ENCODE measurements around the gene LMOD1. TPM values are rescaled to one million over a fixed set of nuclear protein-coding genes. Genes with fewer than 3 reads are reported as not detected.
"Not testable (repeated sequence)": the region's sequence is repeated elsewhere in the genome, so short reads cannot be mapped to it uniquely, and the experiment has no call there.

The LMOD1 gene
- total RNA-seq, 1 donor = not detected

DNA sequence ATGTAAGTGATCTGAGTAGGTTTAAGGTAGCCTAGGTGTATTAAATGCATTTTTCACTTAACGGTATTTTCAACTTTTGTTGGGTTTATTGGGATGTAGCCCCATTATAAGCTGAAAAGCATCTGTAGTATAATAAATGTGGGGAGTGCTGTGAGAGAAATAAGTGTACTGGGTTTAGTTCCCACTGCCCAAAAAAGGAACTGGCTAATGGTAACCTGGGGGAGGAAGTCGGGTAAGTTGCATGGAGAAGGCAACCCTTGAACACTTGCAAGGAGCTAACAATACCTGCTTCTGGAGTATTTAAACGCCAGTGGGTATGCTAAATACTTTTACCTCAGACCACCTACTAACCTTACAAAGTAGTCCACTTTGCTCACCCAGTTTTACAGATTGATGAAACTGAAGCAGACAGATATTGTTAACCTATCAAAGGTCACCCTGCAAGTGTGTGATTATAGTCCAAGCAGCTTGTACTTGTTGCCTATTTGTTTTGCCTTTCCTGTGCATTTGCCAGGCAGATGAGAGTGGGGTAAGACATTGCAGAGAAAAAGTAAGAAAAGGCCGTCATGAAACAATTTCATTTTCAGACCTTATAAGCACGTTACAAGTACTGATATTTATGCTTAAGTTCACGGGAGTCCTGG lies 65.3 kb downstream of the LMOD1 start:
- no peak for DNase-seq (ENCODE audit: low read depth in 2 of 3, low spot score in 2 of 3)

DNA sequence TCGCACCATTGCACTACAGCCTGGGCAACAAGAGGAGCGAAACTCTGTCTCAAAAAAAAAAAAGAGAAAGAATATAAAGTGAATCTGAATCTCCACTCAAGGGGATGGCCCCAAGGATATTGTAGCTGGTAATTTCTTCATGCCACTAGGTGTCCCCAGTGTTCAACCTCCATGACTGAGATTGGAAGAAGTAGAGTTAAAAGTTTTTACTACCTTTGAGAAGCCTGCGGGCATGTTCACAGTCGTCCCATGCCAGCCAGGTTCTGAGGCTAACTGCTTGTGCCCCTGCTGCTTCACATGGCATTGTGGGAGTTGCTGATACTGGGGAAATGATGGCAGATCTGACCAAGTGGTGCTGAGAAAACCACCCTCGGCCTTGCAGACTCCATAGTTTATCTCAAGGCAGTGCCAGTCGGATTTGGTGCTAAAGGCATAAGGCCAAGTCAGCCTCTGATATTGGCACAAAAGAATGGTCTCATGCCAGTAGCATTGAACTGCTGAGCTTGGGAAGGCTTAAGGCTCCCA lies 68.4 kb downstream of the LMOD1 start:
- DNase-seq (ENCODE audit: low read depth in 2 of 3, low spot score in 2 of 3) = peak in 2 of 3 donors; percentile 50 to 77

DNA sequence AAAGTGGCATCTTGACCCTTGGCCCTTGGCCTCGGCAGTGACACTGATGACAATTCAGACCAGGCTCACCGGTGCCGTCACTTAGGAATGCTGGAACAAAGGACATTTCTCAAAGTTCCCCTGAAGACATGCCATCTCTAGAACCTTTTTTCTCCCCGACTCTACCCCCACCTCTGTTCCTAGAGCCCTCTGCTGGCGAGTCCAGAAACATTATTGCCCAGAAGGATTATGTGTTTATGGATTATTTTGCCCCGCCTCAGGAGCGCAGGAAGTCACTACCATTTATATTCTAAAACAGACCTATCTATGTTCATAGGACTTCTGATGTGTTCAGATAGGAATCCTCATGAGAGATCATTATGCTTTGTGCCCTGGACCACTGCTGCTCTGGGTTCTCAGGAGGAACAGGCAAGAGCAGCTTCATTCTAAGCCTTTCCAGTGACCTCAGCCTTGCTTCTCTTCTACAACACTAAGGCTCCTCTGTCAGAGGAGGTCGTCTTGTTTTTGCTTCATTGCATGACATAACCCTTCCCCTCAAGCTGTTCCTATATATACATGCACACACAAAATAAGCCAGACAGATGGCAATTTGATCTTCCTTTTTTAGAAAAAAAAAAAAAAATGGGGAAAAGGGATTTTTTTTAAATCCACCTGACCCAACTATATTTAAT lies 70.1 kb downstream of the LMOD1 start:
- DNase-seq (ENCODE audit: low read depth in 2 of 3, low spot score in 2 of 3) = no peak

DNA sequence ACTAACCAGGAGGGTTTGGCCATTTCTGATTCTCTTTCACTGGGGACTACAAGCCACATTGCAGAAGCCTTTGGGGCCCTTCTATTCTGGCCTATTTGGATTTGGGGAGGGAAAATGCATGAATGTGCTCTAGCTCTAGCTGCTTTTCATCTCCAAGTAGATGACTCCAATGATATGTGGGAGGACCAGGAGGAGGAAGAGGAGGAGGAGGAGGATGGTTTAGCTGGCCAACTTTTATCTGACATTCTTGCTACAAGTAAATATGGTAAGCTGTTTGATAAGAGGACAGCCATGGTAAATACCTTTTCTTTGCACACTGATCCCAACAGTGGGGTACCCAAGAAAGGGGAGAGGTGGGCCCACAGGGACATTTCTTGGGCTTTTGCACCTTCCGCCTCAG lies 71.7 kb downstream of the LMOD1 start:
- no peak for DNase-seq (ENCODE audit: low read depth in 2 of 3, low spot score in 2 of 3)

DNA sequence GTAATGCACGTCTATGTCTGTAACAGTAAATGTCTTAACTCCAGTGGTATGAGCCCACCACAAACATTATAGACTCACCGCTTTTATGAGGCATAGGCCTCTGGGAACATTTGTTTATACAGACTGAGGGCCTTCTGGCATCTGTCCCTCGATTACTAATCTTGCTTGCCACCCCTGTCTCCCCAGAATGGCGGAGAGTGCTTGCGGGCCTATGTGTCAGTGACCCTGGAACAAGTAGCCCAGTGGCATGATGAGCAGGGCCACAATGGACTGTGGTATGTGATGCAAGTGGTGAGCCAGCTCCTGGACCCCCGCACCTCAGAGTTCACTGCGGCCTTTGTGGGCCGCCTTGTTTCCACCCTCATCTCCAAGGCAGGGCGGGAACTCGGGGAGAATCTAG lies 76.0 kb downstream of the LMOD1 start:
- DNase-seq (ENCODE audit: low read depth in 2 of 3, low spot score in 2 of 3) = no peak

DNA sequence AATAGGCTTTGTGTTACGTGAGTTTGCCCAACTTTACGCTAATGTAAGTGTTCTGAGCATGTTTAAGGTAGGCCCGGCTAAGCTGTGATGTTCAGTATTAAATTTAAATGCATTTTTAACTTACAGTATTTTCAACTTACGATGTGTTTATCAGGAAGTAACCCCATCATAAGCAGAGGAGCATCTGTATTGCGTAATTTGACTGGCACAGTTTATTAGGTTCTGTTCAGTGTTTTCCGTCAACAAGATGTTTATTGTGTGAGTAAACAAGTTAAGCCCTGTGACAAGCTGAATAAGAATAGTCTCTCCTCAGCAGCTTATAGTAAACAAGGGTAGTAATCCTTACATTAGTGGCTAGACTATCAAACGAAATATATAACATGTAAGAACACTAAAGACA lies 84.9 kb downstream of the LMOD1 start:
- no peak for DNase-seq (ENCODE audit: low read depth in 2 of 3, low spot score in 2 of 3)

DNA sequence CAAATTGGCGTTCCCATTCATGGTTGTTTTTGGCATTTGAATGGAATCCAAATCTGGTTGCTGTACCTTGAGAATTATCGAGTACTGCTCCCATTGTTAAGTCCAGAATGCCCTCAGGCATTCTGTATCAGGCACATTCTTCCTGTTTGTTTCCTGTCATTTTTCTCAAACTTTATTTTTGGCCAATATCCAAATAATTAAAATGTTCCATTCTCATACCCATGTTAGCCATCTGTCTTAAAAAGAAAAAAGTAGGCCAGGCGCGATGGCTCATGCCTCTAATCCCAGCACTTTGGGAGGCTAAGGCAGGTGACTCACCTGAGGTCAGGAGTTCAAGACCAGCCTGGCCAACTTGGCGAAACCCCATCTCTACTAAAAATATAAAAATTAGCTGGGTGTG lies 86.9 kb downstream of the LMOD1 start:
- DNase-seq (ENCODE audit: low read depth in 2 of 3, low spot score in 2 of 3) = no peak

DNA sequence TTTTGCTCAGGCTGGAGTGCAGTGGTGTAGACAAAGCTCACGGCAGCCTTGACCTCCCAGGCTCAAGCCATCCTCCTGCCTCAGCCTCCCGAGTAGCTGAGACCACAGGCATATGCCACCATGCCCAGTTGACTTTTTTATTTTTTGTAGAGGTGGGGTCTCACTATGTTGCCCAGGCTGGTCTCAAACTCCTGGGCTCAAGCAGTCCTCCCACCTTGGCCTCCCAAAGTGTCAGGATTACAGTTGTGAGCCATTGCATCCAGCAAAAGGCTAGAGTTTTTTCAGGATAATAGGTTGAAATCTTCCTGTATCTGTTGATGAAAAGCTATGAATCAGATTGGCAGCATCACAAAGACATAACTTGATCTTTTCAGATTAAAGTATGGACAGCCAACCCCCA lies 89.6 kb downstream of the LMOD1 start:
- not testable (repeated sequence) for DNase-seq (ENCODE audit: low read depth in 2 of 3, low spot score in 2 of 3)

DNA sequence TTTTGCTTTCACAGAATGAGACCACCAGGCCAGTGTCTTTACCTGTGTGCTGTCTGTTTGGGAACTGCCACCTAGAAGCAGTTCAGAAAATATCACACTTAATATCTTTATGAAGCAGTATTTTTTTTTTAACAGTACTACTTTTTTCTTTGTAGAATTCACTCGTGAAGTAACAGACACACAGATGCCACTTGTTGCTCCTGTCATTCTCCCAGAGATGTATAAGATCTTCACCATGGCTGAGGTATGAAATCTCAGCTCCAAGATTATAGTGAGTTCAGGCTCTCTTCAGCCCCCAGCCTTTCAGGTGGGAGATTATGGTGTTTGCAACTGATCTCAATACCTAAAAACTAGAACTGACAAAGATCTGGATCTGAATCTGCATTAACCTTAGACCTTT lies 94.4 kb downstream of the LMOD1 start:
- DNase-seq (ENCODE audit: low read depth in 2 of 3, low spot score in 2 of 3) = no peak

DNA sequence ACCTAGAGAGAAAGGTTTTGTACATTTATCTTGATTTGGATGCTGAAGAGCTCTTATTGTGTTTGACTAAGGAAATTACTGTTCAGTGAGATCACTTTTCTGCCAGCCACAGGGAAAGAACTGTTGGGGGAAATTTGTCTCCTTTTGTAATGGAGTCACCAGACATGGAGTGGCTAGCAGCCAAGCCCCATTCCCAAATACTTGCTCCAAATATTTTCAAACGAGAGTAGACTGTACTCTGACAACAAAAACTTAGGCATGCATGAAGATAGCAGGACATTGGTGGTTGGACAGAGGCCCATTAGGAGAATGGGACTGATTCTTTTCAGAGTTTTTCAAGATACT lies 96.3 kb downstream of the LMOD1 start:
- no peak for DNase-seq (ENCODE audit: low read depth in 2 of 3, low spot score in 2 of 3)

DNA sequence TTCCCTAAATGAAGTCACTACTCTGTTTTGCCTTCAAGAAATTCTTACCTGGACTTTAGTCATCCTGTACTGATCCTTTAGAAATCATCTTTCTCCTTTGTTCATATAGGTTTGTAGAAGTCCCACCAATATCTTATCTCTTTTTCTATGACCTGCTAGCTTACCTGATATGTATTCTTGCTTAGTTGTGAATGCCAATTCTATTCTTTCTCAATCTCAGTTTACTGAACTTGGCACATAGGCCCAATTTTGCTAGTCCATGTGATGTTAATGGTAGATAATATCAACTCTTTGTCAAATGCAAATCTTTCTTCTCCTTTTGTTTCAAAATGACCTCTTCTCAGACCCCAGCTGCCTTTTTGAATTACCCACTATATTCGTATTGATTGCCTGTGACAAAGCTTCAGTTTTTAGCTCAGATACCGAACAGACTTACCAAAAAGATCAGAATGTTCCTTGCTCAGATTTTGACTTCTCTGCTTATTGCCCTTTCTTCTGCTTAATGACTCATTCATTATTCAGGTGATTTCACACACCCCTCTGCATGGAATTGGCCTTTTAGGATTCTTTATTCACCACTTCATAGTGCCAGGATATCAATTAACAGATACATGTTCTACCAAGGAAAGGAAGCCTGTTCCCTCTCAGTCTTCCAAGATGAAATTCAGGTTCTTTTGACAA lies 96.8 kb downstream of the LMOD1 start:
- DNase-seq (ENCODE audit: low read depth in 2 of 3, low spot score in 2 of 3) = no peak

DNA sequence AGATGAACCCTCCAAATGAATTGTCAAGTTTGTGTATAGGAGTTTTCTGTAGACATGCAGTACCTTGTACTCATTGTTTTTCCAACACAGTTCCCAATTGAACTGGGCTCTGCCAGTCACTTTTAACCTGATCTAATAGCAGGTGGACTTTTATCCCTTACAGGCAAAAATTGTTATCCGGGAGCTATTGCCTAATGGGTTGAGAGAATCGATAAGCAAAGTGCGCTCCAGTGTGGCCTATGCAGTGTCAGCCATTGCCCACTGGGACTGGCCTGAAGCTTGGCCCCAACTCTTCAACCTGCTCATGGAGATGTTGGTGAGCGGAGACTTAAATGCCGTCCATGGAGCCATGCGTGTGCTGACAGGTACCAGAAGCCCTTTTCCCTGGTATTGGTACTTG lies 98.1 kb downstream of the LMOD1 start:
- no peak for DNase-seq (ENCODE audit: low read depth in 2 of 3, low spot score in 2 of 3)

DNA sequence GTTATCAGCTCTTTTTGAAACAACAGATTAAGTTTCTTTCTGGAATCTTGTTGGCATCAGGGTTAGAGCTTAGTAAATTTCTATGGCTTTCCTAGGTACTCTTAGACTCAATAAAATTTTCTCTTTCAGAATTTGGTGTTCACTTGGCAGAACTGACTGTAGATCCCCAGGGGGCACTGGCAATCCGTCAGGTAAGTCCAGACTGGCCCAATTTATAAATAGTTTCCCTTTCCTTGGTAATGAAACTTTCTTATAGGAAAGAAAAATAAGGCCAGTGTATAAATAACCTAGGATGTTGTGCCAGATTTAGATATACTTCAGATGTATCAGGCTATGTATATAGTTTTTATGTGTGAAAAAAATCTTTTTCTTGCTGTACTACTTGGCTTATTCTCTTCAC lies 99.2 kb downstream of the LMOD1 start:
- DNase-seq (ENCODE audit: low read depth in 2 of 3, low spot score in 2 of 3) = no peak

Small RNA genes lying within 50 kb of the gene (small RNA-seq; reads per million reads assigned to genes)
- gene MIR6739 = not detected
- gene RF00156 = not detected

Other genes starting within 250 kb of the LMOD1 start
- 15.3 TPM for gene IPO9, start 117.4 kb downstream of the LMOD1 start, total RNA-seq
- gene SHISA4, start 57.6 kb downstream of the LMOD1 start, total RNA-seq = 0.81 TPM
- 11.6 TPM for gene TIMM17A, start 9.0 kb upstream of the LMOD1 start, total RNA-seq
- gene RNPEP, start 36.1 kb upstream of the LMOD1 start, total RNA-seq = 23.2 TPM
- 1.3 TPM for gene ELF3, start 64.0 kb upstream of the LMOD1 start, total RNA-seq
- gene GPR37L1, start 176.4 kb upstream of the LMOD1 start, total RNA-seq = under 0.01 TPM
- gene ARL8A, start 198.2 kb upstream of the LMOD1 start, total RNA-seq = 37.7 TPM
- gene PTPN7, start 214.1 kb upstream of the LMOD1 start, total RNA-seq = 167 TPM
- 0.54 TPM for gene LGR6, start 247.3 kb upstream of the LMOD1 start, total RNA-seq

All from hematopoietic multipotent progenitor cell (in vitro differentiated cells).